Natural killer cell (primary cell): ENCODE measurements around the gene MYO18B. TPM values are rescaled to one million over a fixed set of nuclear protein-coding genes. Genes with fewer than 3 reads are reported as not detected.

ENCODE experiments used
- ATAC-seq, 3 donors: fragments of 150-1000 bp in 2 of 3; fragments of 200-7000 bp in 1 of 3; cut with Tn5 transposase; 1 replicate in 1 of 3; 2 replicates in 2 of 3; pipeline ENCODE4 v1.10.0; 2021; ENCODE audit warnings: mild to moderate bottlenecking in 2 of 3, moderate library complexity in 2 of 3
- DNase-seq, 2 donors: peaks; one replicate each; pipeline versions ENCODE4 v3.0.0 to v3.0.0-alpha.2; 2013 to 2021; ENCODE audit warnings: mixed read lengths in 1 of 2
- H3K27ac ChIP-seq: one replicate; pipeline ENCODE4 v1.5.1; 2013; ENCODE audit warnings: mild to moderate bottlenecking, low read length
- H3K27me3 ChIP-seq: one replicate; pipeline ENCODE4 v1.6.1; 2013; ENCODE audit warnings: low read length; ENCODE audit not compliant: control insufficient read depth, insufficient read depth
- H3K36me3 ChIP-seq: one replicate; pipeline ENCODE4 v1.6.1; 2013; ENCODE audit warnings: low read length; ENCODE audit not compliant: control insufficient read depth, insufficient read depth
- H3K4me1 ChIP-seq: one replicate; pipeline ENCODE4 v1.6.1; 2013; ENCODE audit warnings: low read length; ENCODE audit not compliant: control insufficient read depth, insufficient read depth
- H3K4me3 ChIP-seq: one replicate; pipeline ENCODE4 v1.5.1; 2013; ENCODE audit warnings: low read length
- H3K9me3 ChIP-seq: one replicate; pipeline ENCODE4 v1.6.1; 2013; ENCODE audit warnings: low read length; ENCODE audit not compliant: control insufficient read depth, insufficient read depth
- H3K27ac Mint-ChIP-seq, 2 donors: one replicate each; pipeline ENCODE4 v1.8.0; 2022; ENCODE audit warnings: mild to moderate bottlenecking in 2 of 2, mixed read lengths in 2 of 2, moderate library complexity in 1 of 2
- H3K27me3 Mint-ChIP-seq, 2 donors: one replicate each; pipeline ENCODE4 v1.8.0; 2022; ENCODE audit warnings: low read depth in 2 of 2, mixed read lengths in 2 of 2
- H3K36me3 Mint-ChIP-seq: one replicate; pipeline ENCODE4 v1.8.0; 2022; ENCODE audit warnings: mixed read lengths
- H3K4me1 Mint-ChIP-seq, 2 donors: one replicate each; pipeline ENCODE4 v1.8.0; 2022; ENCODE audit warnings: mixed read lengths in 2 of 2
- H3K4me3 Mint-ChIP-seq: one replicate; pipeline ENCODE4 v1.8.0; 2022; ENCODE audit warnings: mild to moderate bottlenecking, moderate library complexity, mixed read lengths
- H3K9me3 Mint-ChIP-seq, 2 donors: one replicate each; pipeline ENCODE4 v1.8.0; 2022; ENCODE audit warnings: mixed read lengths in 2 of 2
- WGBS: methylation state at CpG from one replicate; pipeline ENCODE4 v1.1.7; 2013; ENCODE audit warnings: missing lambda C conversion rate; ENCODE audit not compliant: insufficient coverage; 5-methylcytosine and 5-hydroxymethylcytosine counted together
- intact Hi-C: fragments of 100-400 bp; cut with micrococcal nuclease; formaldehyde crosslinking; loops from one replicate; pipeline ENCODE4 v1.14.2; 2022
- total RNA-seq, 4 donors: library from RNA; stranded (reverse); fragments of 120-200 nt in 1 of 4; gene quantifications; one replicate each; pipeline versions ENCODE4 v1.2.3 to v1.2.4, GENCODE V29; 2013 to 2022
- TF ChIP-seq, protein P1 (sequence below): fragments of 200-600 bp; IDR thresholded peaks from one replicate; pipeline ENCODE4 v1.8.0; 2022; ENCODE audit warnings: antibody characterized with exemption

Gene MYO18B
- total RNA-seq, 3 donors from 2014 or later (not counting 1 experiment from before 2014, with no cell fraction given), result 0.07 to 0.14 (median 0.10) TPM

DNA sequence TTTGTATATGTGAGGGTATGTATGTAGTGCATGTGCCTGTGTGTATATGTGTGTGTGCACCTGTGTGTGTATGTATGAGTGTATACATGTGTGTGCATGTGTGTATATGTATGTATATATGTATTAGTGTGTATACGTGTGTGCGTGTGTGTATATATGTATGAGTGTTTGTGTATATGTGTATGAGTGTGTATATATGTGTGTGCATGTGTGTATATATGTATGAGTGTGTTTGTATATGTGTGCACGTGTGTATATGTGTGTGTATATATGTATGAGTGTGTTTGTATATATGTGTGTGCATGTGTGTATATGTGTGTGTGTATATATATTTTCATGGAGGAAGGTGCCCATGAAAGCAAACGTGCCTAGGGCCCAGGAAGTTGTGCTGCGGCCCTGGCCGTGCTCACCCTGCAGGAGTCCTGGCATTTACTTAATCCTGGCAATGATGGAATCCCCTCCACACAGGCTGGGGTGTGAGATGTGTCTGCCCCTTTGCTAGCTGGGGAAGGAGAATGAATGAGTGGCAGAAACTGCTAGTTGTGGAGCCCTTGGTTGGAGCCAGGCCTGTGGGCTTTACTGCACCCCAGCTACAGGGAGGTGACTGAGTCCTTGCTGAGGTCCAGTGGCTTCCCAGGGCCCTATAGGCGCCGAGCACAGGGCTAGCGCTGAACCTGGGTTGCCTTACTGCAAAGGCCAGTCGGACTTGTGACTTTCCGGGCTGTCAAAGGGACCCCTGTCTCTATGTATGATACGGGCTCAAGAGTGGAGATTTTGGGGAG is 97.2 kb downstream of the MYO18B start:
- Mint-ChIP-seq H3K9me3 (no peaks in the 10 kb centered on the region), H3K36me3 (no peaks in the 10 kb centered on the region), H3K4me1 (no peaks in the 10 kb centered on the region), H3K4me3 (no peak overlapping the region), H3K27me3 (no peaks in the 10 kb centered on the region), H3K27ac (no peak overlapping the region)
- TF ChIP-seq, protein P1, sequence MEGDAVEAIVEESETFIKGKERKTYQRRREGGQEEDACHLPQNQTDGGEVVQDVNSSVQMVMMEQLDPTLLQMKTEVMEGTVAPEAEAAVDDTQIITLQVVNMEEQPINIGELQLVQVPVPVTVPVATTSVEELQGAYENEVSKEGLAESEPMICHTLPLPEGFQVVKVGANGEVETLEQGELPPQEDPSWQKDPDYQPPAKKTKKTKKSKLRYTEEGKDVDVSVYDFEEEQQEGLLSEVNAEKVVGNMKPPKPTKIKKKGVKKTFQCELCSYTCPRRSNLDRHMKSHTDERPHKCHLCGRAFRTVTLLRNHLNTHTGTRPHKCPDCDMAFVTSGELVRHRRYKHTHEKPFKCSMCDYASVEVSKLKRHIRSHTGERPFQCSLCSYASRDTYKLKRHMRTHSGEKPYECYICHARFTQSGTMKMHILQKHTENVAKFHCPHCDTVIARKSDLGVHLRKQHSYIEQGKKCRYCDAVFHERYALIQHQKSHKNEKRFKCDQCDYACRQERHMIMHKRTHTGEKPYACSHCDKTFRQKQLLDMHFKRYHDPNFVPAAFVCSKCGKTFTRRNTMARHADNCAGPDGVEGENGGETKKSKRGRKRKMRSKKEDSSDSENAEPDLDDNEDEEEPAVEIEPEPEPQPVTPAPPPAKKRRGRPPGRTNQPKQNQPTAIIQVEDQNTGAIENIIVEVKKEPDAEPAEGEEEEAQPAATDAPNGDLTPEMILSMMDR, result no peak
- ATAC-seq (peak in 1 of 3 donors; percentile 38), DNase-seq (no peak)
- Histone ChIP-seq H3K9me3 (no peaks in the 10 kb centered on the region), H3K27ac (no peak overlapping the region), H3K27me3 (no peaks in the 10 kb centered on the region), H3K4me3 (no peak overlapping the region), H3K36me3 (no peaks in the 10 kb centered on the region), H3K4me1 (no peaks in the 10 kb centered on the region)
- WGBS, result 72% methylated on average over 12 of the region's 12 CpGs
- intact Hi-C loops, result no loop called here

DNA sequence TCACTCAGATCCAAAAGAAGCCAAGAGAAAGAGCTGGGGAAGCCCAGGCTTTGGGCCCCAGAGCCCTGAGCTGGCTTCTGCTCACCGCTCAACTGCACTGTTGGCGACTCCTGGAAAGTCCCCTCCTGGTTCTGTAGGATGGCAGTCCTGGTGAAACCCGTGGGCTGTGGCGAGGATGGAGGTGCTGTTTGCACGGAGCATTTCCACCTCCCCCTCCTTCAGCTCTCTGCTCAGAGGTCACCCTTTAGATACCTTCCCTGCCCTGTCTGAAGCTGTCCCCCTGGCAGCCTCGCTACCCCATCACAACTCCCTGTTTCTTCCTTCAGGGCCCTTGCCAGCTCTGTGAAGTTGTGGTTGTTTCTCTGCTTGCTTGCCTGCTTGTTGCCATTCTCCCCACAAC is 97.8 kb downstream of the MYO18B start:
- H3K36me3 ChIP-seq, result no peaks in the 10 kb centered on the region
- TF ChIP-seq, protein P1, result no peak
- no peaks in the 10 kb centered on the region for H3K36me3 Mint-ChIP-seq
- H3K9me3 ChIP-seq, result no peaks in the 10 kb centered on the region
- DNase-seq, result no peak
- no peak for ATAC-seq
- no peaks in the 10 kb centered on the region for H3K9me3 Mint-ChIP-seq
- H3K27ac ChIP-seq, result no peak overlapping the region
- H3K4me3 Mint-ChIP-seq, result no peak overlapping the region
- H3K27me3 Mint-ChIP-seq, result no peaks in the 10 kb centered on the region
- H3K4me1 Mint-ChIP-seq, result no peaks in the 10 kb centered on the region
- no peaks in the 10 kb centered on the region for H3K27me3 ChIP-seq
- no peak overlapping the region for H3K27ac Mint-ChIP-seq
- H3K4me1 ChIP-seq, result no peaks in the 10 kb centered on the region
- intact Hi-C loops, result no loop called here
- H3K4me3 ChIP-seq, result no peak overlapping the region
- WGBS, result 78% methylated on average over 6 of the region's 6 CpGs

DNA sequence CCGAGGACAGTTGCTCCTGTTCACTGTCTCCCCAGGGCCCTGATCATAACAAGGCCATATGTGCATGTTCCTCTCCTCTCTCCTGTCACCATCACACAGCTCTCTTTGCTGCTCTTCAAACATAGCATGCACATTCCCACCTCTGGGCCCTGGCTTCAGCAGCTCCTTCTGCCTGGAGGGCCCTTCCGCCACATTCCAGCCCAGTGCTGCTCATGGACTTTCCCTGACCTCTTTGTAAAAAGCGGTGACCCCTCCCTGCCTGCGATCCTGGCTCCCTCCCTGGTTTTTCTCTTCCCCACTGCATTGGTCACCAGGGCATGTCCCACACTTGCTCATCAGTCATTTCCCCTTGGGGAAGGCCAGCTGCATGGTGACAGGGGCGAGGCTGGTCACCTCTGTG is 98.2 kb downstream of the MYO18B start:
- H3K27ac ChIP-seq, result no peak overlapping the region
- Mint-ChIP-seq H3K9me3 (no peaks in the 10 kb centered on the region), H3K4me1 (no peaks in the 10 kb centered on the region), H3K27me3 (no peaks in the 10 kb centered on the region), H3K36me3 (no peaks in the 10 kb centered on the region), H3K27ac (no peak overlapping the region), H3K4me3 (no peak overlapping the region)
- TF ChIP-seq, protein P1, result no peak
- no peaks in the 10 kb centered on the region for H3K27me3 ChIP-seq
- 85% methylated on average over 5 of the region's 5 CpGs for WGBS
- H3K36me3 ChIP-seq, result no peaks in the 10 kb centered on the region
- H3K4me3 ChIP-seq, result no peak overlapping the region
- ATAC-seq (no peak), DNase-seq (no peak)
- no peaks in the 10 kb centered on the region for H3K9me3 ChIP-seq
- intact Hi-C loops, result no loop called here
- H3K4me1 ChIP-seq, result no peaks in the 10 kb centered on the region

DNA sequence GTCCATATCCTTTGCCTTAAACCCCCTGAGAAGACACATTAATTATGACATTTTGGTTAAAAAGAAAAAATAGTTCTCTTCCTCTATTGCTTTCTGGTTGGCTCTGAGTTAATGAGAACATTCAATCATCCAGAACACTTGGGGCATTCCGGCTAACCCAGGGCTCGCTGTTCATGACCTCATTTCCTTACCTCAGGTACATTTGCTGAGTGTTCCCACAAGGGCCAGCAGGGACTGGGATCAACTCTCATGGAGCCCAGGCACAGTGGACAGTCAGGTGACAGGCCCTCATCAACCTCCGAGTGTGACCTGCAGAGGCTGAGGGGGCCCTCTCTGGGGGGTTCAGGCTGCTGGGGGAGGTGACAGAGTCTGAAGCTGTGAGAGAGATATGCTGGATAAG is 98.9 kb downstream of the MYO18B start:
- Histone ChIP-seq H3K36me3 (no peaks in the 10 kb centered on the region), H3K27me3 (no peaks in the 10 kb centered on the region), H3K27ac (no peak overlapping the region), H3K4me3 (no peak overlapping the region), H3K4me1 (no peaks in the 10 kb centered on the region), H3K9me3 (no peaks in the 10 kb centered on the region)
- ATAC-seq (no peak), DNase-seq (no peak)
- Mint-ChIP-seq H3K4me3 (no peak overlapping the region), H3K27ac (no peak overlapping the region), H3K27me3 (no peaks in the 10 kb centered on the region), H3K36me3 (no peaks in the 10 kb centered on the region), H3K4me1 (no peaks in the 10 kb centered on the region), H3K9me3 (no peaks in the 10 kb centered on the region)
- intact Hi-C loops, result no loop called here
- WGBS, result 53% methylated on average over 3 of the region's 3 CpGs
- TF ChIP-seq, protein P1, result no peak
